H1 (cell line): ENCODE data around the gene FOXN1. TPM values are rescaled to one million over a fixed set of nuclear protein-coding genes. Genes with fewer than 3 reads are reported as not detected.

ENCODE experiments used
- CTCF ChIA-PET: fragments of 300-600 bp; sonication (Branson Sonifier 250); formaldehyde crosslinking; loops from one replicate; lab custom pipeline; 2021; ENCODE audit not compliant: partially characterized antibody; lab: Charles Lee
- POLR2A ChIA-PET: fragments of 300-600 bp; sonication (Branson Sonifier 250); formaldehyde crosslinking; loops from one replicate; lab custom pipeline; 2021; ENCODE audit warnings: inconsistent platforms; ENCODE audit not compliant: partially characterized antibody; lab: Charles Lee
- DNase-seq, 2 experiments: peaks; one replicate each; pipeline versions ENCODE4 v3.0.0 to v3.0.0-alpha.2; 2010 to 2022; ENCODE audit warnings: low spot score in 2 of 2, low read depth in 1 of 2, mixed read lengths in 1 of 2
- FAIRE-seq: peaks from 2 replicates; lab custom pipeline; 2011; peaks lifted over from hg19 to GRCh38; lab: Jason Lieb, UNC
- H2AFZ ChIP-seq: 2 replicates; pipeline ENCODE4 v1.8.1; 2012; ENCODE audit warnings: low read length, inconsistent platforms
- H2AK5ac ChIP-seq: 2 replicates; pipeline ENCODE4 v1.6.1; 2013; ENCODE audit warnings: low read depth, low read length
- H2BK120ac ChIP-seq: replicated peaks from 2 replicates; pipeline ENCODE3; 2013; ENCODE audit warnings: low read depth, low read length, inconsistent platforms
- H2BK12ac ChIP-seq: 2 replicates; pipeline ENCODE4 v1.6.1; 2013; ENCODE audit warnings: low read depth, low read length
- H2BK15ac ChIP-seq: 2 replicates; pipeline ENCODE4 v1.6.1; 2013; ENCODE audit warnings: low read length
- H2BK20ac ChIP-seq: 2 replicates; pipeline ENCODE4 v1.6.1; 2013; ENCODE audit warnings: low read length
- H2BK5ac ChIP-seq: 2 replicates; pipeline ENCODE4 v1.6.1; 2013; ENCODE audit warnings: low read depth, low read length
- H3K14ac ChIP-seq: 2 replicates; pipeline ENCODE4 v1.6.1; 2013; ENCODE audit warnings: inconsistent platforms; ENCODE audit not compliant: insufficient read length
- H3K18ac ChIP-seq: 2 replicates; pipeline ENCODE4 v1.6.1; 2013; ENCODE audit warnings: low read length; ENCODE audit errors: extremely low read depth
- H3K23ac ChIP-seq: 2 replicates; pipeline ENCODE4 v1.6.1; 2013; ENCODE audit warnings: inconsistent platforms; ENCODE audit not compliant: insufficient read length
- H3K23me2 ChIP-seq: 2 replicates; pipeline ENCODE4 v1.6.1; 2013; ENCODE audit warnings: low read depth, low read length
- H3K27ac ChIP-seq: 2 replicates; pipeline ENCODE4 v1.6.1; 2011; ENCODE audit warnings: low read depth, low read length, inconsistent platforms
- H3K27me3 ChIP-seq, 4 experiments: replicated peaks in 1 of 4; 1 replicate in 1 of 4; 2 replicates in 3 of 4; pipeline versions ENCODE4 v1.6.1 to v1.8.1; 2011 to 2013; ENCODE audit warnings: low read length in 3 of 4, mild to moderate bottlenecking in 3 of 4, inconsistent platforms in 2 of 4, mixed read lengths in 2 of 4, moderate library complexity in 1 of 4; ENCODE audit not compliant: control insufficient read depth in 3 of 4, insufficient read depth in 3 of 4; ENCODE audit errors: extremely low read depth in 1 of 4
- H3K36me3 ChIP-seq, 4 experiments: 2 replicates each; pipeline versions ENCODE4 v1.6.1 to v1.8.1; 2011 to 2013; ENCODE audit warnings: mild to moderate bottlenecking in 4 of 4, low read length in 3 of 4, moderate library complexity in 2 of 4, control low read depth in 1 of 4, inconsistent platforms in 1 of 4; ENCODE audit not compliant: insufficient read depth in 4 of 4, control insufficient read depth in 2 of 4
- H3K4ac ChIP-seq: replicated peaks from 2 replicates; pipeline ENCODE3; 2013; ENCODE audit warnings: low read length, low read depth, mixed read lengths, inconsistent platforms; ENCODE audit not compliant: insufficient read length
- H3K4me1 ChIP-seq, 4 experiments: replicated peaks in 1 of 4; 1 replicate in 1 of 4; 2 replicates in 3 of 4; pipeline versions ENCODE4 v1.6.1 to v1.8.1; 2011 to 2013; ENCODE audit warnings: low read length in 3 of 4, inconsistent platforms in 2 of 4, mixed read lengths in 1 of 4; ENCODE audit not compliant: insufficient read depth in 4 of 4, control insufficient read depth in 3 of 4
- H3K4me2 ChIP-seq, 2 experiments: 2 replicates each; pipeline versions ENCODE4 v1.6.1 to v1.8.1; 2011 to 2013; ENCODE audit warnings: low read depth in 2 of 2, low read length in 2 of 2, control low read depth in 1 of 2, inconsistent platforms in 1 of 2, mild to moderate bottlenecking in 1 of 2; ENCODE audit not compliant: insufficient read depth in 1 of 2
- H3K4me3 ChIP-seq, 4 experiments: fragments of 200-600, 300-600 bp in 1 of 4; sonication (generic), shearing (Covaris generic), sonication (Bioruptor Twin) in 1 of 4; 2 replicates each; pipeline versions ENCODE4 v1.5.1 to v1.8.1; 2011 to 2016; ENCODE audit warnings: low read length in 4 of 4, low read depth in 3 of 4, control low read depth in 2 of 4, inconsistent platforms in 2 of 4, mild to moderate bottlenecking in 2 of 4, mixed read lengths in 1 of 4, moderate library complexity in 1 of 4; ENCODE audit not compliant: insufficient read depth in 2 of 4; ENCODE audit errors: extremely low read depth in 1 of 4
- H3K56ac ChIP-seq: replicated peaks from 2 replicates; pipeline ENCODE3; 2013; ENCODE audit warnings: low read depth, mild to moderate bottlenecking, mixed read lengths, low read length, inconsistent platforms; ENCODE audit not compliant: insufficient read length
- H3K79me1 ChIP-seq: 2 replicates; pipeline ENCODE4 v1.6.1; 2013; ENCODE audit warnings: low read depth, low read length, control low read depth
- H3K79me2 ChIP-seq, 2 experiments: 2 replicates each; pipeline versions ENCODE4 v1.6.1 to v1.8.1; 2012 to 2013; ENCODE audit warnings: low read length in 2 of 2, mild to moderate bottlenecking in 2 of 2, inconsistent platforms in 1 of 2; ENCODE audit not compliant: insufficient read depth in 2 of 2, control insufficient read depth in 1 of 2
- H3K9ac ChIP-seq, 4 experiments: replicated peaks in 1 of 4; 1 replicate in 1 of 4; 2 replicates in 3 of 4; pipeline versions ENCODE4 v1.6.1 to v1.8.1; 2011 to 2013; ENCODE audit warnings: low read depth in 3 of 4, low read length in 3 of 4, control low read depth in 2 of 4, mild to moderate bottlenecking in 2 of 4, moderate library complexity in 2 of 4, inconsistent platforms in 1 of 4; ENCODE audit errors: extremely low read depth in 1 of 4
- H3K9me3 ChIP-seq, 2 experiments: 2 replicates each; pipeline versions ENCODE4 v1.6.1 to v1.8.1; 2012 to 2013; ENCODE audit warnings: mild to moderate bottlenecking in 2 of 2, moderate library complexity in 2 of 2, control low read depth in 1 of 2, inconsistent platforms in 1 of 2, low read depth in 1 of 2, low read length in 1 of 2, mixed read lengths in 1 of 2; ENCODE audit not compliant: insufficient read depth in 2 of 2
- H4K20me1 ChIP-seq, 2 experiments: replicated peaks in 1 of 2; 2 replicates each; pipeline versions ENCODE3 to v1.8.1; 2011 to 2013; ENCODE audit warnings: inconsistent platforms in 2 of 2, low read length in 2 of 2, mild to moderate bottlenecking in 1 of 2; ENCODE audit not compliant: insufficient read depth in 2 of 2, control insufficient read depth in 1 of 2
- H4K5ac ChIP-seq: 2 replicates; pipeline ENCODE4 v1.6.1; 2013; ENCODE audit warnings: low read length, low read depth, mixed read lengths, inconsistent platforms; ENCODE audit not compliant: insufficient read length
- H4K8ac ChIP-seq: 2 replicates; pipeline ENCODE4 v1.8.0; 2013; ENCODE audit warnings: mild to moderate bottlenecking, moderate library complexity, low read length, inconsistent platforms; ENCODE audit not compliant: insufficient read depth; ENCODE audit errors: extremely low read depth
- H4K91ac ChIP-seq: replicated peaks from 2 replicates; pipeline ENCODE3; 2013; ENCODE audit warnings: low read length, mixed read lengths, inconsistent platforms; ENCODE audit not compliant: insufficient read length
- BCL11A ChIP-seq, 2 experiments: IDR thresholded peaks; one replicate each; pipeline ENCODE4 v1.6.1; 2011; ENCODE audit warnings: low read depth in 2 of 2, low read length in 2 of 2, mild to moderate bottlenecking in 2 of 2
- CTCF ChIP-seq, 3 experiments: IDR thresholded peaks; 1 replicate in 2 of 3; 2 replicates in 1 of 3; pipeline versions ENCODE4 v1.5.1 to v1.6.1; 2011; ENCODE audit warnings: low read length in 3 of 3, mild to moderate bottlenecking in 3 of 3, inconsistent platforms in 2 of 3, low read depth in 1 of 3, moderate library complexity in 1 of 3; ENCODE audit not compliant: insufficient read depth in 1 of 3; ENCODE audit errors: control extremely low read depth in 1 of 3
- GABPA ChIP-seq: IDR thresholded peaks from 2 replicates; pipeline ENCODE4 v1.6.1; 2011; ENCODE audit warnings: mild to moderate bottlenecking, low read length, moderate library complexity, borderline replicate concordance; ENCODE audit not compliant: insufficient read depth
- JUN ChIP-seq: IDR thresholded peaks from 2 replicates; pipeline ENCODE4 v1.6.1; 2011; ENCODE audit warnings: low read depth, mild to moderate bottlenecking, improper control_type of control experiment, low read length
- RAD21 ChIP-seq, 2 experiments: IDR thresholded peaks in 1 of 2; conservative IDR thresholded peaks in 1 of 2; 2 replicates each; pipeline ENCODE4 v1.6.1; 2011; ENCODE audit warnings: low read depth in 2 of 2, low read length in 2 of 2, improper control_type of control experiment in 1 of 2, inconsistent platforms in 1 of 2, mild to moderate bottlenecking in 1 of 2, moderate library complexity in 1 of 2
- RXRA ChIP-seq: IDR thresholded peaks from 2 replicates; pipeline ENCODE4 v1.6.1; 2011; ENCODE audit warnings: low read depth, mild to moderate bottlenecking, low read length, moderate library complexity; ENCODE audit not compliant: insufficient read depth
- SIN3A ChIP-seq, 2 experiments: IDR thresholded peaks in 1 of 2; conservative IDR thresholded peaks in 1 of 2; 2 replicates each; pipeline ENCODE4 v1.6.1; 2011 to 2012; ENCODE audit warnings: low read length in 2 of 2, improper control_type of control experiment in 1 of 2, low read depth in 1 of 2, mild to moderate bottlenecking in 1 of 2
- SP2 ChIP-seq: IDR thresholded peaks from 2 replicates; pipeline ENCODE4 v1.6.1; 2012; ENCODE audit warnings: mild to moderate bottlenecking, low read length, inconsistent platforms
- TAF7 ChIP-seq: optimal IDR thresholded peaks from 2 replicates; pipeline ENCODE3; 2011; ENCODE audit warnings: low read depth, mild to moderate bottlenecking, inconsistent platforms, low read length, moderate library complexity, borderline replicate concordance
- TEAD4 ChIP-seq: IDR thresholded peaks from 2 replicates; pipeline ENCODE4 v1.6.1; 2012; ENCODE audit warnings: low read depth, low read length, inconsistent platforms, mixed read lengths
- WGBS, 2 experiments: shearing (Covaris generic) in 1 of 2; methylation state at CpG; one replicate each; pipeline versions ENCODE4 v1.1.6 to v1.1.7; 2013 to 2015; ENCODE audit warnings: low lambda C conversion rate in 2 of 2, mixed read lengths in 2 of 2, inconsistent platforms in 1 of 2, low coverage in 1 of 2, missing lambda C conversion rate in 1 of 2; ENCODE audit not compliant: insufficient replicate concordance in 2 of 2, insufficient coverage in 1 of 2, insufficient read length in 1 of 2; ENCODE audit errors: extremely low coverage in 1 of 2, missing lambda C conversion rate in 1 of 2; 5-methylcytosine and 5-hydroxymethylcytosine counted together
- polyA plus RNA-seq, 7 experiments: library from polyadenylated mRNA; depleted of rRNA in 3 of 7; stranded (reverse) in 5 of 7; unstranded in 2 of 7; fragments of >200 nt in 5 of 7; fragments of 200-250 nt in 2 of 7; gene quantifications; 1 replicate in 5 of 7; 2 replicates in 1 of 7; 4 replicates in 1 of 7; pipeline versions ENCODE4 v1.2.1 to v1.2.3, GENCODE V29; 2011 to 2013; ENCODE audit warnings: missing spikeins in 2 of 7, mixed read lengths in 2 of 7
- total RNA-seq: library from RNA; stranded (reverse); fragmentation: NEBNext Ultra II Directional; extraction: Animal tissue kit (Norgen Biotek cat#: 25700); gene quantifications from 2 replicates; pipeline ENCODE4 v1.2.1, GENCODE V29; 2021

Gene FOXN1
- total and polyA plus RNA-seq, 2 of the 8 experiments (the other 6 are each of a cell fraction or from before 2014, with no cell fraction given), result not detected

- no peak within 1 kb of the TSS for H2BK5ac ChIP-seq
- no peak within 1 kb of the TSS for H2BK12ac ChIP-seq
- DNase-seq, result no peak
- H2AFZ ChIP-seq, result no peak within 1 kb of the TSS
- H3K4me3 ChIP-seq, result no peak within 1 kb of the TSS
- POLR2A ChIA-PET, result interaction anchor here (1.2 kb wide), 1 partner anchor 100 kb away, joined by 3 read pairs; no protein-coding TSS in a partner anchor
- no peaks in the 10 kb centered on the region; a peak in 2 of 7 replicates for H3K27me3 ChIP-seq
- H2BK20ac ChIP-seq, result no peak within 1 kb of the TSS
- no peaks in the 10 kb centered on the region for H3K36me3 ChIP-seq
- H3K9ac ChIP-seq, result no peak within 1 kb of the TSS
- H3K23ac ChIP-seq, result no peak within 1 kb of the TSS
- H3K4me2 ChIP-seq, result no peak within 1 kb of the TSS
- no peak within 1 kb of the TSS for H3K4ac ChIP-seq
- H3K56ac ChIP-seq, result no peak within 1 kb of the TSS
- no peaks in the 10 kb centered on the region for H3K79me2 ChIP-seq
- WGBS, 2 experiments, result 89% methylated on average over 5 of the region's 5 CpGs; no CpG with 5 or more reads in 1 of the 2 experiments
- H2AK5ac ChIP-seq, result no peak within 1 kb of the TSS
- no peak for FAIRE-seq
- H3K23me2 ChIP-seq, result peaks cover 2% of the 10 kb centered on the region; the same call in 1 of the 2 replicates
- no peak within 1 kb of the TSS for H3K27ac ChIP-seq
- no peak within 1 kb of the TSS for H4K91ac ChIP-seq
- no peak within 1 kb of the TSS for H2BK120ac ChIP-seq
- no peaks in the 10 kb centered on the region for H3K9me3 ChIP-seq
- no peak within 1 kb of the TSS for H4K8ac ChIP-seq
- no peak within 1 kb of the TSS for H3K18ac ChIP-seq
- no peaks in the 10 kb centered on the region for H3K4me1 ChIP-seq
- H3K14ac ChIP-seq, result no peak within 1 kb of the TSS
- CTCF ChIA-PET, result interaction anchor here (1.1 to 2.1 kb wide), 4 partner anchors 31 to 1853 kb away, joined by 4 to 9 read pairs (median 4); partner anchors contain the start of gene VTN
- H4K20me1 ChIP-seq, result no peaks in the 10 kb centered on the region
- H2BK15ac ChIP-seq, result 0 out of 2 replicates have a peak within 1 kb of the TSS, but pooled peaks have one; percentile 31
- H3K79me1 ChIP-seq, result no peaks in the 10 kb centered on the region
- no peak within 1 kb of the TSS for H4K5ac ChIP-seq
- TF ChIP-seq RAD21 (IDR thresholded peaks at IDR 0.05 in 1 of 2, conservative IDR thresholded peaks at IDR 0.05 in 1 of 2; ENCODE audit: low read depth in 2 of 2, low read length in 2 of 2) (no peak), GABPA (no peak), BCL11A (IDR thresholded peaks at IDR 0.05; ENCODE audit: low read depth in 2 of 2, low read length in 2 of 2) (no peak), TEAD4 (no peak), JUN (no peak), SIN3A (conservative IDR thresholded peaks at IDR 0.05 in 1 of 2, IDR thresholded peaks at IDR 0.05 in 1 of 2; ENCODE audit: low read depth in 1 of 2, low read length in 2 of 2) (no peak), CTCF (IDR thresholded peaks at IDR 0.05; ENCODE audit: control extremely low read depth in 1 of 3, insufficient read depth in 1 of 3, low read depth in 1 of 3, low read length in 3 of 3) (no peak), RXRA (no peak), TAF7 (no peak), SP2 (no peak)
Measured at GRCh38 chr17:28473542-28473941, 32.6 kb upstream of the FOXN1 start, which contains the start of gene SLC13A2. SLC13A2 (plus strand) TSS chr17:28473644; CDS start chr17:28473713, 69 bp downstream.
